Cardiac muscle cell (in vitro differentiated cells and primary cell): ENCODE data around the gene TLX3. TPM values are rescaled to one million over a fixed set of nuclear protein-coding genes. Genes with fewer than 3 reads are reported as not detected.
"Not testable (repeated sequence)": the region's sequence is repeated elsewhere in the genome, so short reads cannot be mapped to it uniquely, and the experiment has no call there.

Experiments used
- DNase-seq, 2 donors: peaks; one replicate each; pipeline versions ENCODE4 v3.0.0 to v3.0.0-alpha.2; 2010 to 2017; ENCODE audit warnings: low read depth in 1 of 2, low spot score in 1 of 2
- H3K27ac ChIP-seq: fragments of 200-600 bp; sonication (generic); 2 replicates; pipeline ENCODE4 v1.5.1; 2016
- H3K27me3 ChIP-seq: fragments of 200-600 bp; sonication (generic); 2 replicates; pipeline ENCODE4 v1.6.0; 2016; ENCODE audit warnings: control low read depth
- H3K36me3 ChIP-seq: fragments of 200-600 bp; sonication (generic); 2 replicates; pipeline ENCODE4 v1.5.1; 2016; ENCODE audit warnings: control low read depth
- H3K4me1 ChIP-seq: fragments of 200-600 bp; sonication (generic); 2 replicates; pipeline ENCODE4 v1.8.1; 2017; ENCODE audit warnings: low read depth, mild to moderate bottlenecking, mixed run types
- H3K4me3 ChIP-seq: fragments of 200-600 bp; sonication (generic); 2 replicates; pipeline ENCODE4 v1.5.1; 2016; ENCODE audit warnings: mild to moderate bottlenecking
- H3K9me3 ChIP-seq: fragments of 200-600 bp; sonication (generic); 2 replicates; pipeline ENCODE4 v1.5.1; 2017; ENCODE audit warnings: low read depth, mild to moderate bottlenecking, control low read depth
- CTCF ChIP-seq: IDR thresholded peaks from 2 replicates; pipeline ENCODE4 v1.5.1; 2012; ENCODE audit warnings: low read depth, mild to moderate bottlenecking, low read length
- polyA plus RNA-seq: library from polyadenylated mRNA; unstranded; fragments of >200 nt; fragmentation: Nextera tagmentation; extraction: Ambion mirVana; gene quantifications from 2 replicates; pipeline ENCODE4 v1.2.1, GENCODE V29; 2016
- total RNA-seq: library from RNA; depleted of rRNA; stranded (reverse); fragments of >200 nt; gene quantifications from 2 replicates; pipeline ENCODE4 v1.2.3, GENCODE V29; 2016

The TLX3 gene
- total and polyA plus RNA-seq, 2 experiments from 2014 or later, result not detected

- no peak for DNase-seq
- H3K27me3 ChIP-seq, result peaks cover 4% of the 10 kb centered on the region
- no peak for TF ChIP-seq CTCF
These were observed 36.0 kb downstream of the TLX3 start for GRCh38 chr5:171344936-171345608.

GRCh38 chr5:171351536-171352073 is 42.6 kb downstream of the TLX3 start:
- DNase-seq, result peak in 1 of 2 donors; percentile 11
- Histone ChIP-seq H3K27ac (no peak overlapping the region), H3K9me3 (no peaks in the 10 kb centered on the region), H3K27me3 (no peaks in the 10 kb centered on the region), H3K4me3 (no peak overlapping the region), H3K36me3 (no peaks in the 10 kb centered on the region), H3K4me1 (no peaks in the 10 kb centered on the region)
- no peak for TF ChIP-seq CTCF

More at GRCh38 chr5:171344936-171345608, 36.0 kb downstream of the TLX3 start:
- H3K4me3 ChIP-seq, result no peak overlapping the region
- H3K27ac ChIP-seq, result no peak overlapping the region
- no peaks in the 10 kb centered on the region for H3K9me3 ChIP-seq
- H3K36me3 ChIP-seq, result no peaks in the 10 kb centered on the region
- no peaks in the 10 kb centered on the region for H3K4me1 ChIP-seq

GRCh38 chr5:171355302-171355724 is 46.3 kb downstream of the TLX3 start:
- Histone ChIP-seq H3K9me3 (no peaks in the 10 kb centered on the region), H3K36me3 (no peaks in the 10 kb centered on the region), H3K4me1 (no peaks in the 10 kb centered on the region), H3K27ac (no peak overlapping the region), H3K27me3 (no peaks in the 10 kb centered on the region), H3K4me3 (no peak overlapping the region)
- no peak for DNase-seq
- no peak for TF ChIP-seq CTCF

- H3K27me3 ChIP-seq, result no peaks in the 10 kb centered on the region
- H3K9me3 ChIP-seq, result no peaks in the 10 kb centered on the region
- TF ChIP-seq CTCF, result no peak
- no peak overlapping the region for H3K27ac ChIP-seq
- no peaks in the 10 kb centered on the region for H3K36me3 ChIP-seq
- H3K4me1 ChIP-seq, result no peaks in the 10 kb centered on the region
- no peak overlapping the region for H3K4me3 ChIP-seq
- DNase-seq, result no peak
These were observed 48.8 kb downstream of the TLX3 start for GRCh38 chr5:171357843-171358242.

GRCh38 chr5:171361151-171361550 is 52.1 kb downstream of the TLX3 start:
- H3K9me3 ChIP-seq, H3K4me3 ChIP-seq, H3K27ac ChIP-seq, H3K27me3 ChIP-seq, DNase-seq, H3K4me1 ChIP-seq, H3K36me3 ChIP-seq: not testable (repeated sequence)

Other genes with a start within 250 kb of the TLX3 start
- 660 and 1,115 TPM in 2 replicates for gene NPM1, start 78.6 kb downstream of the TLX3 start, total RNA-seq
- 389 and 578 TPM in 2 replicates for gene NPM1, start 78.6 kb downstream of the TLX3 start, polyA plus RNA-seq
- gene FGF18, start 110.4 kb downstream of the TLX3 start, total RNA-seq, result 50.3 and 58.5 TPM in 2 replicates
- gene FGF18, start 110.4 kb downstream of the TLX3 start, polyA plus RNA-seq, result 81.9 and 85.1 TPM in 2 replicates